NCI-H1092 treated with DMSO at 0.1 percent for 48 hours (cell line): ENCODE results near the gene PELO.

Experiments used
- DNase-seq: peaks from one replicate; lab custom pipeline; 2025; lab: John Stamatoyannopoulos, UW

PELO gene

GRCh38 chr5:52831786-52832511 lies 44.2 kb downstream of the PELO start:
- no peak for DNase-seq

DNA sequence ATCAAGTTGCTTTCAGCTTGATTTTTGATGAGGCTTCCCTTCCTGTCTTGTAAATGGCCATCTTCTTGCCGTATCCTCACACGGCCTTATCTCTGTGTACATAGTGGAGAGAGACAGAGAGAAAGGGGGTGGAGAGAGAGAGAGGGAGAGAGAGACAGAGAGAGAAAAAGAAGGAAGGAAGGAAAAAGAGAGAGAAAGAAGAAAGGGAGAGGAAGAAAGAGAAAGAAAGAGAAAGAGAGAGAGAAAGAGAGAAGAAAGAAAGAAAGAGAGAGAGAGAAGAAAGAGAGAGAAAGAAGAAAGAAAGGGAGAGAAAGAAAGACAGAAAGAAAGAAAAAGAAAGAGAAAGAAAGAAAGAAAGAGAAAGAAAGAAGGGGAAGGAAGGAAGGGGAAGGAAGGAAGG lies 46.6 kb downstream of the PELO start:
- DNase-seq: no peak

- no peak for DNase-seq
These were observed 49.4 kb downstream of the PELO start for GRCh38 chr5:52837068-52837467.
